Ovary (tissue), 3 donors: ENCODE results near the gene PDE4DIP.
"Not testable (repeated sequence)": the region's sequence is repeated elsewhere in the genome, so short reads cannot be mapped to it uniquely, and the experiment has no call there.

Experiments
- EP300 ChIP-seq: sonication (generic); formaldehyde crosslinking; IDR thresholded peaks from one replicate; pipeline ENCODE4 v1.6.1; 2017; ENCODE audit warnings: antibody characterized with exemption
- POLR2A ChIP-seq: fragments of 450-650 bp; IDR thresholded peaks from one replicate; pipeline ENCODE4 v1.6.1; 2017; ENCODE audit warnings: antibody characterized with exemption, mild to moderate bottlenecking, moderate library complexity
- TF ChIP-seq, protein P1 (sequence below), 3 donors: fragments of 450-650 bp in 2 of 3; fragments of 200-600 bp in 1 of 3; IDR thresholded peaks; one replicate each; pipeline versions ENCODE4 v1.5.1 to v1.8.0; 2016 to 2022; ENCODE audit warnings: antibody characterized with exemption in 3 of 3, mild to moderate bottlenecking in 1 of 3
- donor health status: DM: no; HTN: no; CAD: no.

DNA sequence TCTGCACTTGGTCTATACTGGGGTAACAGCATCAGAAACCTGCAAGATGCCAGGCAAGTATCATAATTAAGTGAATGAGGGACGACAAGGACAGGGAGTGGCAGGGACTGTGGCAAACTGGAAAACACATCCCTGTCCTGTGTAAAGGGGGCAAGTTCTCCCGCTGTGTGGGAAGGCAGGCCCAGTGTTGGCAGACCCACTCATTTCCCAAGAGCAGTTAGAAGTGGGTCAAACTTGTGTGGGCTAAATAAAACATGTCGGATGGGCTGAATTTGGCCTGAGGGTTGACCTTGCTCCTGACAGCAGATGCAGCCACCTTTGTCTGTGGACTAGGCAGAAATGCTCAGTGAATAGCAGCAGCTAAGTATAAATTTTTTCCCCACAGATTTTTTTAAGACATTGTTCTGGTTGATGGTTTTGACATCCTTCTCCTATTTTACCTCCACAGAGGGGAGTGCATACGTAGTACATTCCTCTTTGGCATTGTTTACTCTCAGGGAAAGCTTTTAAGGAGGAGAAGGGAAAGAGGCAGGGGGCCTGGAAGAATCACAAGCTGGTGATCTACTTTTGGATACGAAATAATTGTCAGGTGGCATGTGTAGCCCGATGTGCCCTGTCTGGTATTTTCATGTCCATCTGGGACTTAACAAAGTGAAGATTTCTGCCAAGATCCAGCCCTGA lies 16.5 kb downstream of the PDE4DIP start:
- TF ChIP-seq, protein P1, sequence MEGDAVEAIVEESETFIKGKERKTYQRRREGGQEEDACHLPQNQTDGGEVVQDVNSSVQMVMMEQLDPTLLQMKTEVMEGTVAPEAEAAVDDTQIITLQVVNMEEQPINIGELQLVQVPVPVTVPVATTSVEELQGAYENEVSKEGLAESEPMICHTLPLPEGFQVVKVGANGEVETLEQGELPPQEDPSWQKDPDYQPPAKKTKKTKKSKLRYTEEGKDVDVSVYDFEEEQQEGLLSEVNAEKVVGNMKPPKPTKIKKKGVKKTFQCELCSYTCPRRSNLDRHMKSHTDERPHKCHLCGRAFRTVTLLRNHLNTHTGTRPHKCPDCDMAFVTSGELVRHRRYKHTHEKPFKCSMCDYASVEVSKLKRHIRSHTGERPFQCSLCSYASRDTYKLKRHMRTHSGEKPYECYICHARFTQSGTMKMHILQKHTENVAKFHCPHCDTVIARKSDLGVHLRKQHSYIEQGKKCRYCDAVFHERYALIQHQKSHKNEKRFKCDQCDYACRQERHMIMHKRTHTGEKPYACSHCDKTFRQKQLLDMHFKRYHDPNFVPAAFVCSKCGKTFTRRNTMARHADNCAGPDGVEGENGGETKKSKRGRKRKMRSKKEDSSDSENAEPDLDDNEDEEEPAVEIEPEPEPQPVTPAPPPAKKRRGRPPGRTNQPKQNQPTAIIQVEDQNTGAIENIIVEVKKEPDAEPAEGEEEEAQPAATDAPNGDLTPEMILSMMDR (IDR thresholded peaks at IDR 0.05), result not testable (repeated sequence)
- not testable (repeated sequence) for TF ChIP-seq EP300, POLR2A
